ENCODE results near the gene YBEY.

DNA sequence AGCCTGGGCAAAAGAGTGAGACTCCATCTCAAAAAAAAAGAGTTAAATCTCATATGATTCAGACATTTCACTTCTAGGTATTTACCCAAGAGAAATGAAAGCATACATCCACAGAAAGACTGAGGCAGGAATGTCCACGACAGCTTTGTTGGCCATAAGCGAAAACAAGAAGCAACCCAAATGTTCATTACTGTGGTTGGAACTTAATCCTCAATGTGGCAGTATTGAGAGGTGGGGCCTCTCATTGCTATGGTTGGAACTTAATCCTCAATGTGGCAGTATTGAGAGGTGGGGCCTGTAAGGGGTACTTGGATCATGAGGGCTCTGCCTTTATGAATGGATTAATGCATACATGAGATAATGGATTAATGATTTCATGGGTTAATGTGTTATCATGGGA is 22.3 kb downstream of the YBEY start:
- TF ChIP-seq POLR2A (IDR thresholded peaks at IDR 0.05; ENCODE audit: low read depth, low read length) = no peak
- no peak for TF ChIP-seq POLR2AphosphoS5 (IDR thresholded peaks at IDR 0.05; ENCODE audit: low read depth, low read length)
- no peak for TF ChIP-seq TAF1 (IDR thresholded peaks at IDR 0.05; ENCODE audit: borderline replicate concordance, low read depth, low read length)

Measured in GM12892 (cell line).